HG03064 (cell line): ENCODE measurements around the gene SLC4A2.
A peak's percentile ranks its signal among the peaks of the same experiment; 100 is the strongest.
"Not testable (repeated sequence)": the region's sequence is repeated elsewhere in the genome, so short reads cannot be mapped to it uniquely, and the experiment has no call there.

Source experiments
- ATAC-seq: cut with Tn5 transposase; IDR thresholded peaks from one replicate; pipeline ENCODE4 v1.9.1; 2021; ENCODE audit warnings: low read depth; ENCODE audit not compliant: unreplicated experiment

The SLC4A2 gene

GRCh38 chr7:151023232-151023631 is 36.2 kb upstream of the SLC4A2 start:
- no peak for ATAC-seq

DNA sequence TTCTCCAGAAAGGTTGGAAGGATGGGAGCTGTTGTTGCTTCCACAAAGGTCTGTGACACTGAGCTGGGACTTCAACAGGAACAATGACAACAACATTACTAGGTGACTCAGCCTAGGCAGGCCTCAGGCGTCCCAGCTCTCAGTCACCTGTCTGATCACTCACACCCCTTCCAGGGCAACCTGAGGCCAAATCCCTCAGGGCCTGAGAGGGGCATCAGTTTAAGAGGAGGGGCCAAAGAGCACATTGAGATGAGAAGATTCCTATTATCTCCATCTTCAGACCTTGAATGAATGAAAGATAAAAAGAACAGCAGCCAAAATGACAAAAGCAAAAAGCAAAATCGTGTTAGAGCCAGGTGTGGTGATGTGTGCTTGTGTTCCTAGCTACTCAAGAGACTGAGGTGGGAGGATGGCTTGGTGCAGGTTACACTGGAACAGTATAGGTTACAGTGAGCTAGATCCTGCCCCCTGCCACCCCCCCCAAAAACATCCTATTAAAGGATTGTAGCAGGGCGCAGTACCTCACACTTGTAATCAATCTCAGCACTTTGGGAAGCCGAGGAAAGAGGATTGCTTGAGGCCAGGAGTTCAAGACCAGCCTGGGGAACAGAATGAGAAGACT is 34.8 kb upstream of the SLC4A2 start, which contains the start of gene ATG9B:
Gene ATG9B, minus strand, starts transcription at position 60 of the 622 bp plus-strand sequence. CDS start 71 bp downstream, outside the sequence.
- no peak for ATAC-seq

- ATAC-seq: no peak
Observed at GRCh38 chr7:151025924-151026671, 33.3 kb upstream of the SLC4A2 start.

DNA sequence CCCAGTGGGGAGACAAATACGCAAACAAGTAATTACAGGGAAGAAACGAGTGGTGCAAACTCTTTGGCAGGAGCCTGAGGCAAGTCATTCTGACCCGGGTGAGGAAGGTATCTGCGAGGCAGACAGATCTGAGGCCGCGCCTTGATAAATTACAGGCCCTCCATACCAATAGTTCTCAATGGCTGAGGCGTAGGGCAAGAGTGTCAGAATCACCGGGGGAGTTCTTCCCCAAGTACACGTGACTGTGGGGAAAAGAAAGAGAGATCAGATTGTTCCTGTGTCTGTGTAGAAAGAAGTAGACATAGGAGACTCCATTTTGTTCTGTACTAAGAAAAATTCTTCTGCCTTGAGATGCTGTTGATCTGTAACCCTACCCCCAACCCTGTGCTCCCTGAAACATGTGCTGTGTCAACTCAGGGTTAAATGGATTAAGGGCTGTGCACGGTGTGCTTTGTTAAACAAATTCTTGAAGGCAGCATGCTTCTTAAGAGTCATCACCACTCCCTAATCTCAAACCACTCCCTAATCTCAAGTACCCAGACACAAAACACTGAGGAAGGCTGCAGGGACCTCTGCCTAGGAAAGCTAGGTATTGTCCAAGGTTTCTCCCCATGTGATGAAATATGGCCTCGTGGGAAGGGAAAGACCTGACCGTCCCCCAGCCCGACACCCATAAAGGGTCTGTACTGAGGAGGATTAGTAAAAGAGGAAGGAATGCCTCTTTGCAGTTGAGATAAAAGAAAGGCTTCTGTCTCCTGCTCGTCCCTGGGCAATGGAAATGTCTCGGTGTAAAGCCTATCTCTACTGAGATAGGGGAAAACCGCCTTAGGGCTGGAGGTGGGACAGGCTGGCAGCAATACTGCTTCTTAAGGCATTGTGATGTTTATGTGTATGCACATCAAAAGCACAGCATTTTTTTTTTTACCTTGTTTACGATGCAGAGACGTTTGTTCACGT is 32.3 kb upstream of the SLC4A2 start:
- ATAC-seq: not testable (repeated sequence)

DNA sequence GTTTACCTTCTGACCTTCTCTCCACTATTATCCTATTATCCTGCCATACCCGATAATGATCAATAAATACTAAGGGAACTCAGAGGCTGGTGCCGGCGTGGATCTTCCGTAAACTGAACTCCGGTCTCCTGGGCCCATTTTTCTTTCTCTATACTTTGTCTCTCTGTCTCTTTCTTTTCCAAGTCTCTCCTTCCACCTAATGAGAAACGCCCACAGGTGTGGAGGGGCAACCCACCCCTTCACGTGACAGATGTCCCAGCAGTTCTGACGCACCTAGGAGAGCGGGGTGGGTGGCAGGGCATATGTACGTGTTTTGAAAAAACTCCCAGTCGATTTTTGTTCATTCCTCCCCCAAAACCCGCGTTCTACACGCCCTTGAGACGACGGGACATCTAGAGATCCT is 31.7 kb upstream of the SLC4A2 start:
- not testable (repeated sequence) for ATAC-seq

DNA sequence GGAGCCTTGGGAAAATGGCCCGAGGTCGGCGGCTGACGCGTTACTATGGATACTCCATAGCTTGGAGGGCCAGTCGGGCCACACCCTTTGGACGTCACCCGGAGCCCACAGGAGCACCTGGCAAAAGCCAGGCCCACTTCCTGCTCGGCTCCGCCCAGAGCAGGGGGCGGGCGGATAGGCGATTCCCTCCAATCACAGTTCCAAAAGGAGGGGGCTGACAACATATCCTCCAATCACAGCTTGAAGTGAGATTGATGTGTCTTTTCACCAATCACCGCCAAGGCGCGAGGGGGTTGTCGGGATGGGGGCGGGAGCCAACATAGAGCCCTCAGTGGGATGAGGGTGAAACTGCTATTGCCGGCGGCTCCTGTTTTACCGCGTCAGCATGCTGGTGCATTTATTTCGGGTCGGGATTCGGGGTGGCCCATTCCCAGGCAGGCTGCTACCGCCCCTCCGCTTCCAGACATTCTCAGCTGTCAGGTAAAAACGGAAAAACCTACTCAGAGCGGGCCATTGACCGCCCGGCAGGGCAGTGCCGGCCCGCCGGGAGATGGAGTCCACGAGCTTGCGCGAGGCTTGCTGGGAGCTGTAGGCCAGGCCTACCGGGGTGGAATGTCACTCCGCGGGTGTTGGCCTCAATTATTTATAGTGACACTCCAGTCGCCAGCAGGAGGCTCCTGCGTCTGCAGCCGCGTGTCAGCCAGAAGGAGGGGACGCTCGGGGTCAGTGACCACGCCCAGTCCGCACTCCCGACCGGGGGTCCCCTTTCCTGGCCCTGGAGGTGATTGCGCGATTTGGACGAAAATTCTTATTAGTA is 31.1 kb upstream of the SLC4A2 start, which contains the start of gene ABCB8:
Gene ABCB8, plus strand, starts transcription at position 320 of the 817 bp plus-strand sequence. Its CDS starts 66 bp downstream, at position 386.
- ATAC-seq: peak; percentile 95

GRCh38 chr7:151028948-151029501 is 30.4 kb upstream of the SLC4A2 start:
- no peak for ATAC-seq

DNA sequence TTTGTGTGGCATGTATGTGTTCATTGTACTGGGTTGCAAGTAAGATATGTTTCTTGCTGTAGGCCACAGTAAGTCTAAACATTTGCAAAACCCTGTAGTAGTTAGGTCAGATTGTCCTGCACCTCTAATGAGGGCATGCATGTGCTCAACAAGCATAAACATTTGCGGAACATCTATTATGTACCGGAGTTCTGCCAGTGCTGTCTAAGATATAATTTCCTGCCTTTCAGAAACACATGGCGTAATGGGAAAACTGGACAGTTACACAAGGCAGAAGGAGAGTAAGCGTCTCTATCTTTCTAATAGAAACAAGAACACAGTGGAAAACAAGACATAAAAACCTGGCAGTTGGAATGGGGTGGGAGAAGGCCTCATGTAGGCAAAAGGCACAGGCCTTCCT is 28.4 kb upstream of the SLC4A2 start:
- ATAC-seq: no peak

DNA sequence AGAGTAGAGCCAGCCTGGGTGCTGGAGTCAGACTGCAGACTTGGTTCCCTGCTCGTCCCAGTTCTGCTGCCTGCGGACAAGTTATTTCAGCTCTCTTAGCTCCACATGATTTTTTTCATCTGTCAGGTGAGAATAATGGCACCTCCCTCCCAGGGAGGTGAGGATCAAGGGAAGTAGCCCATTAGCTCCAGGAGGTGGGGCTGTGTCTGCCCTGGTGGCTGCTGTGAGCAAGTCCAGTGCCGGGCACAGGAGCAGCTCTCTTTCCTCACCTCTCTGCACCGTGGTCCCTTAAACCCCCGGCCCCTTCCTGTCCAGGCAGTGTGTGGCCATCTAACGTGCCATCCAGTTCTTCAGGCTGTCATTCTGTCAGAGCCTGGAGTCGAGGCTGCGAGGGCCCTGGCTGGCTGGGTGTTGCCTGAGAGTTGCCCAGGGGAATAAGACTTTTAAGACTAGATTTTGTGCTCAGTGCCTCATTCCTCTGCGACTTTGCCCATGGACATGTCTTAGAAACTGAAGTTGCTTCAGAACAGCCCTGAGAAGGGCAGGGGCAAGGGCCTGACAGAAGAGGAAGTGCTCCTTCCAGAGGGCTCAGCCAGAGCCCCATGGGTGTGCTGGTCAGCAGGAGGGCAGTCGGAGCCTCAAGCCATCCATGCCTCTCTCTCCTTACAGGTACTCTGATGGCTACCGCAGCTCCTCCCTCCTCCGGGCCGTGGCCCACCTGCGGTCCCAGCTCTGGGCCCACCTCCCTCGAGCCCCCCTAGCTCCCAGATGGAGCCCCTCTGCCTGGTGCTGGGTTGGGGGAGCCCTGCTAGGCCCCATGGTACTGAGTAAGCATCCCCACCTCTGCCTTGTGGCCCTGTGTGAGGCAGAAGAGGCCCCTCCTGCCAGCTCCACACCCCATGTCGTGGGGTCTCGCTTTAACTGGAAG is 26.2 kb upstream of the SLC4A2 start:
- no peak for ATAC-seq

- ATAC-seq: no peak
Observed at GRCh38 chr7:151033864-151034249, 25.5 kb upstream of the SLC4A2 start.

- ATAC-seq: no peak
Observed at GRCh38 chr7:151034312-151035025, 24.9 kb upstream of the SLC4A2 start.

DNA sequence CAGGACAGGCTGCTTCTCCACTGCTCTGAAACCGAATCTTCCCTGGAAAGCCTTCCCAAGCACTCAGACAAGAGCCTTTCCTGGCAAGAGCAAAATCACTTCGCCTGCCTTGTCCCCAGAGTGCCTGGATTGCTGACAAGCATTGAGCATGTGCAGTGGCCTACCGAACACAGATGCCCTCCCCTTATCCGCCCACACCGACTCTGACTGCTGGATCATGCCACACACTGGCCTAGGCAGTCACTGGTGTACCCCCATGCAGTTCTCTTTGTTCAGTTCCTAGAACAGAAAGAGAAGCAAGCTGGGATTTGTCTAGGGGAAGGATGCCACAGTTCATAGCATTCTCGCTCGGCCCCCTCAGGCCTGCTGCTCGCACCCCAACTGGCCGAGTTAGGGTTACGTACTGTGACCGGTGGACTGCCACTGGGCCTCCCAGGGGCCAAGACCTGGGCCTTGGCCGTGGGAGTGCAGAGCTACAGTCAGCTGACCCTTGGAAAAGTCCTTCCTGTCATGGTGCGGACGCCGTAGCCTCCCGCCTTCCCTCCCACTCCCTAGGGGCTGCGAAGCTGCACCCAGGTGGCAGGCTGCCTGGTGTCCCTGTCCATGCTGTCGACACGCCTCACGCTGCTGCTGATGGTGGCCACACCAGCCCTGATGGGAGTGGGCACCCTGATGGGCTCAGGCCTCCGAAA is 24.2 kb upstream of the SLC4A2 start:
- ATAC-seq: no peak

- ATAC-seq: no peak
Observed at GRCh38 chr7:151035902-151036301, 23.5 kb upstream of the SLC4A2 start.

GRCh38 chr7:151038951-151039849 is 20.2 kb upstream of the SLC4A2 start:
- ATAC-seq: no peak

DNA sequence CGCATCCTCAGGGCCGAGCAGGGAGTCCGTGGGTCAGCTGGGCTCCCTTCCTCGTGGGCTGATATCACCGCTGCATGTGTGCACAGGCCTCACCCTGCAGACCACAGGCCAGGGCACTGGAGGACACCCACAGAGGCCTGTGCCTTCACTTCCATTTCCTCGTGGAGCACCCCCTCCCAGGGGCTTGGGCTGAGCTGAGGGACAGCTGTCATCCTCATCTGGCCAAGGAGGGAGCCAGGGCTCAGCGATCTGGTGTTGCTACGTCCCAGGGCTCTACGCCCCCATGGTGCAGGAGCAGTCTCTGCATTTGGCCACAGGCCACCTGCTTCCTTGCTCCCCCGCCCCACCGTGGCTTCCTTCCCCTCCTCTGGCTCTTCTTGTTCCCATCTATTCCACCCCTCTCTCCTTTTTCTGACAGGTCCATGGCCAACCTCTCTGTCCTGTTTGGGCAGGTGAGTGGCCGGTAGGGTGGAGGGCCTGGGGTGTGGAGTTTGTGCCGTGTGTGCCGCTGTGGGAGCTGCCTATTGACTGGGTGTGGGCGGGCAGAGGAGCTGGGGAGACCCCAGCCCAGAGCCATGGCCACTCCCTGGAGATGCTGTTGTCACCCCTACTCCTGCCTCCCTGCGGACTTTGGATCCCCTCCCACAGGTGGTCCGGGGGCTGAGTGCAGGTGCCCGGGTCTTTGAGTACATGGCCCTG is 19.4 kb upstream of the SLC4A2 start:
- ATAC-seq: no peak
